Thyroid gland (tissue), 4 donors: ENCODE measurements around the gene RNF19B. TPM values are rescaled to one million over a fixed set of nuclear protein-coding genes. Genes with fewer than 3 reads are reported as not detected.

Experiments used
- DNase-seq, 2 donors: peaks; one replicate each; pipeline ENCODE4 v3.0.0-alpha.2; 2019
- H3K27ac ChIP-seq, 3 donors: fragments of 200-600 bp; sonication (generic); 1 replicate in 2 of 3; 2 replicates in 1 of 3; pipeline ENCODE4 v1.5.1; 2016 to 2019; ENCODE audit warnings: mild to moderate bottlenecking in 1 of 3, moderate library complexity in 1 of 3
- H3K27me3 ChIP-seq: fragments of 200-600 bp; sonication (generic); one replicate; pipeline ENCODE4 v1.5.1; 2019
- H3K36me3 ChIP-seq, 2 donors: fragments of 200-600 bp; sonication (generic); one replicate each; pipeline ENCODE4 v1.5.1; 2016 to 2019
- H3K4me1 ChIP-seq, 2 donors: fragments of 200-600 bp; sonication (generic); one replicate each; pipeline ENCODE4 v1.5.1; 2017 to 2019
- H3K4me3 ChIP-seq, 3 donors: fragments of 200-600 bp; sonication (generic); replicated peaks in 1 of 3; 1 replicate in 2 of 3; 2 replicates in 1 of 3; pipeline ENCODE4 v1.5.1; 2016; ENCODE audit warnings: mild to moderate bottlenecking in 1 of 3
- H3K9me3 ChIP-seq: fragments of 200-600 bp; sonication (generic); one replicate; pipeline ENCODE4 v1.5.1; 2017
- POLR2A ChIP-seq, 2 donors: fragments of 450-650 bp; IDR thresholded peaks; one replicate each; pipeline ENCODE4 v1.6.1; 2017; ENCODE audit warnings: antibody characterized with exemption in 2 of 2, mild to moderate bottlenecking in 2 of 2, moderate library complexity in 1 of 2
- WGBS, 2 donors: methylation state at CpG; one replicate each; pipeline ENCODE4 v1.1.5; 2017; 5-methylcytosine and 5-hydroxymethylcytosine counted together
- intact Hi-C: fragments of 100-400 bp; cut with DNase I; formaldehyde crosslinking; loops from one replicate; pipeline ENCODE4 v1.15.1; 2023
- total RNA-seq, 4 donors: library from RNA; depleted of rRNA; stranded (reverse); fragments of >200 nt; gene quantifications; one replicate each; pipeline ENCODE4 v1.2.3, GENCODE V29; 2016
- TF ChIP-seq, protein P1 (sequence below), 6 experiments: fragments of 200-600 bp in 3 of 6; fragments of 450-650 bp in 3 of 6; sonication (generic) in 3 of 6; IDR thresholded peaks; one replicate each; pipeline ENCODE4 v1.5.1; 2016 to 2019; ENCODE audit warnings: antibody characterized with exemption in 6 of 6, mild to moderate bottlenecking in 2 of 6, inconsistent platforms in 1 of 6, moderate library complexity in 1 of 6

RNF19B gene
- total RNA-seq, 4 donors from 2014 or later = 13.6 to 24.6 (median 22.4) TPM

DNA sequence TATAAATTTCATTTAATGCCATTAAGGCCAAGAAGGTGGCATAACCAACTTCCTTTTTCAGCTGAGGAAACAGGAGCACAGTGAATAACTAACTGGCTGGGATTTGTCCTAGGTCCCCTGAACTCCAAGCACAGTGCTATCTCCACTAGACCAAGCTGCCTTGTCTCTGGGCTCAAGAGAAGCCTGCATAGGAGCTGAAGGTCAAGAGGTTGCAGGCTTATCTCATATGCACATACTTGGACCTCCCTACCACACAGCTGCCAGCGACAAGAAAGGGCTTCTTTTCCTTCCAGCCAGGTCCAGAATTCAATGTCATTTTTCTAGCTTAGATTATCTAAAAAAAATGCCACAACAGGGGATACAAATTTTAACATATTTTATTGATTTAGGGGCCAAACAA is 45.0 kb upstream of the RNF19B start:
- Histone ChIP-seq H3K27ac (peak overlapping the region in 2 of 3 donors; percentile 9 to 80), H3K4me3 (no peak overlapping the region), H3K36me3 (peaks cover 14 to 29% of the 10 kb centered on the region in 2 donors), H3K4me1 (peaks cover 19 to 72% of the 10 kb centered on the region in 2 donors), H3K27me3 (no peaks in the 10 kb centered on the region), H3K9me3 (no peaks in the 10 kb centered on the region)
- TF ChIP-seq, protein P1, sequence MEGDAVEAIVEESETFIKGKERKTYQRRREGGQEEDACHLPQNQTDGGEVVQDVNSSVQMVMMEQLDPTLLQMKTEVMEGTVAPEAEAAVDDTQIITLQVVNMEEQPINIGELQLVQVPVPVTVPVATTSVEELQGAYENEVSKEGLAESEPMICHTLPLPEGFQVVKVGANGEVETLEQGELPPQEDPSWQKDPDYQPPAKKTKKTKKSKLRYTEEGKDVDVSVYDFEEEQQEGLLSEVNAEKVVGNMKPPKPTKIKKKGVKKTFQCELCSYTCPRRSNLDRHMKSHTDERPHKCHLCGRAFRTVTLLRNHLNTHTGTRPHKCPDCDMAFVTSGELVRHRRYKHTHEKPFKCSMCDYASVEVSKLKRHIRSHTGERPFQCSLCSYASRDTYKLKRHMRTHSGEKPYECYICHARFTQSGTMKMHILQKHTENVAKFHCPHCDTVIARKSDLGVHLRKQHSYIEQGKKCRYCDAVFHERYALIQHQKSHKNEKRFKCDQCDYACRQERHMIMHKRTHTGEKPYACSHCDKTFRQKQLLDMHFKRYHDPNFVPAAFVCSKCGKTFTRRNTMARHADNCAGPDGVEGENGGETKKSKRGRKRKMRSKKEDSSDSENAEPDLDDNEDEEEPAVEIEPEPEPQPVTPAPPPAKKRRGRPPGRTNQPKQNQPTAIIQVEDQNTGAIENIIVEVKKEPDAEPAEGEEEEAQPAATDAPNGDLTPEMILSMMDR (IDR thresholded peaks at IDR 0.05) = no peak
- TF ChIP-seq POLR2A (IDR thresholded peaks at IDR 0.05) = no peak
- intact Hi-C loops = no loop called here
- WGBS, 2 donors = 0 to 82% methylated on average over 1 of the region's 1 CpG
- DNase-seq = no peak

DNA sequence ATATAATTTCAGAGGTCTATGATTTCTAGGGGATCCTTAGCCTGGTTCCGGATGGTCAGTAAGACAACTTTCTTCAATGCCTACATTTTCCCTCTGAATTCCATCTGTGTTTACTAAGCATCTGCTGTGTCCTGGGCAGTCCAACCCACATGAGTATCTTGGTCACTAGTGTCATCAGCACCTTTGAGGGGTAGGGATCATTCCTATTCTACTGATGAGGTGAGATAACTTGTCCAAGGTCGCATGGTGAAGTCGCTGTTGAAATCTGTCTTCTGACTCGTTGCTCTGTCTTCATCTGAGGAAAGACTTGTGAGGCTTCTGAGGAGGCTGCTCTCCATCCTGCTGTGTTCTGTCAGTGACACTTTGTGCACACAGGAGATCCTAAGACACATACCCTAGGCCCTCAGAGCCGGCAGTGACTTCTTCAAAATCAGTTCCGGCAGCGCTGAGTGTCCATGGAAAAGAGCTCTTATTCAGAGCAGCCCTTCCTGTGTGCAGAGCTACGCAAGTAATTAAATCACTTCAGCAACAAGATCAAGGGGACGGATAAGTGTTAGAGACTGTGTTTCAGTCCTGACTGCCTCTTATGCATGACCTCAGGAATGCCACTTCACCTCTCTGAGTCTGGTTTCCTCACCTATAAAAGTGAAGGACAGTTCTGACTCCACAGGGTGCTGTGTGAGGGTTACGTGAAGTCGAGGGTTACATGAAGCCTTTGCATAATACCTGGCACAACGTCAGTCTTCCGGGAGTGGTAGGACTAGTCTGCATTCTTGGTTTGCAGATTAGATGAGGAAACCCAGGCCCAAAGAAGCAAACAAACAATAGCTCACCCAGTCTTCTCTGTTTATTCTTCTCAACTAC is 43.7 kb upstream of the RNF19B start:
- H3K4me3 ChIP-seq = no peak overlapping the region
- no peaks in the 10 kb centered on the region for H3K27me3 ChIP-seq
- H3K4me1 ChIP-seq = peaks cover 19 to 73% of the 10 kb centered on the region in 2 donors
- no peaks in the 10 kb centered on the region for H3K9me3 ChIP-seq
- peaks cover 9 to 20% of the 10 kb centered on the region in 2 donors for H3K36me3 ChIP-seq
- 75% methylated on average over 13 of the region's 13 CpGs for WGBS, 2 donors
- intact Hi-C loops = no loop called here
- TF ChIP-seq POLR2A (IDR thresholded peaks at IDR 0.05) = no peak
- TF ChIP-seq, protein P1 (IDR thresholded peaks at IDR 0.05) = no peak
- DNase-seq = no peak
- peak overlapping the region in 1 of 3 donors; percentile 80 for H3K27ac ChIP-seq

DNA sequence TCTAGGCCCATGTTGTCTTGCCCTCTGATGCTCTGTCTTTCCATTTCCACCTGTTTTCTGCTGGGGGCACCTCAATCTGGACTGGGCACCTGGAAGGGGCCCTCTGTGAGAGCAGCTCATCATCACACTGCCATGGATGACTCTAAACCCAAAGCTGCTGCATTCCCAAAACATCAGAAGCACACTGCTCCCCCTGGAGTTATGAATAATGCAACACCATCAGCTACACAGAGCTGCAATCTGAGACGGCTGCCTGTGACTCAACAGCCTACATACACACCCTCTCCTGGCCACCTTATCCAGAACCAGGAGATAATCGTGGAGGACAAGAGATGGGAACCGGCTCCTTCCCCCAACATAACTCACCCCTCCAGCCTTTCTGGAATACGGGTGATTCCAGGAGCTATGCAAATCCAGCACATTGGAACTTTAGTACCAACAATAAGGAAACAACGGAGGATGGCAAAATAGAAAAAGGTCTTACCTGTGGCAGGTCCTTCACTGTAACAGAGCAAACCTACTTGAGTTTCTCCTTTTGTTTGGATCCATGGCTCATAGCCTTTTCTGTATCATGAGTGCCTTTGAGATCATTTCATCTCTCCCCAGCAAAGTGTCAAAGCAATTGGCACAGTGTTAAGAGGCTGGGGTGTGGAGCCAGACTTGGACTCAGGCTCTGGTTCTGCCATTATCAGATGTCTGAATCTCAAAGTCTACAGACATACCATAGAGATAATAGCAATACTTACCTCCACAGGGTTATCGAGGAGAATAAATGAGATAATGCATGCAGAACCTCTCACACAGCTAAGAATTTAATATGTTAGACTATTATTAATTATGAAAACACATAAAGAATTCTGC is 42.8 kb upstream of the RNF19B start:
- Histone ChIP-seq H3K4me3 (no peak overlapping the region), H3K27me3 (no peaks in the 10 kb centered on the region), H3K36me3 (peaks cover under 1 to 13% of the 10 kb centered on the region in 2 donors), H3K9me3 (no peaks in the 10 kb centered on the region), H3K27ac (no peak overlapping the region), H3K4me1 (peaks cover 19 to 69% of the 10 kb centered on the region in 2 donors)
- 76 to 83% methylated on average over 6 of the region's 6 CpGs for WGBS, 2 donors
- TF ChIP-seq, protein P1 (IDR thresholded peaks at IDR 0.05) = peak in 2 of 6 experiments; percentile 8 to 27
- TF ChIP-seq POLR2A (IDR thresholded peaks at IDR 0.05) = no peak
- DNase-seq = no peak
- intact Hi-C loops = no loop called here

DNA sequence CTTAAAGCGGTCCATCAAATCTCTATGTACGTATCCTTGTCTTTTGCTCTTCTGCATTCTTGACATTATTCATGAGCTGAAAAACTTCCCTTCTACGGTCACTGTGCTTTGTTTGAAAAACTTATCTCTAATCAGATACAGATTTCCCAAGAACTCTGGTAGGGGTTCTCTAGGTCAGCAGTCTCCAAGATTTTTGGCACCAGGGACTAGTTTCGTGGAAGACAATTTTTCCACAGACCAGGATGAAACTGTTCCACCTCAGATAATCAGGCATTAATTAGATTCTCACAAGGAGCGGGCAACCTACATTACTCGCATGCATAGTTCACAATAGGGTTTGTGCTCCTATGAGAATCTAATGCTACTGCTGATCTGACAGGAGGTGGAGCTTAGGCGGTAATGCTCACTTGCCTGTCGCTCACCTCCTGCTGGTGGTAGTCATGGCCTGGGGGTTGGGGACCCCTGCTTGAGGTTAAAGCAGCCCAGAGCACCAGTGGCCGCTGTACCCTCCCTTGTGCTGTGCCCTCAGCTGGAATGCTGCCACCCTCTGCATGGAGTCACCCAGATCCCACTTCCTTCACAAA is 41.3 kb upstream of the RNF19B start:
- Histone ChIP-seq H3K36me3 (peaks cover 0 to 13% of the 10 kb centered on the region in 2 donors), H3K4me1 (peaks cover 13 to 65% of the 10 kb centered on the region in 2 donors), H3K27me3 (no peaks in the 10 kb centered on the region), H3K4me3 (no peak overlapping the region), H3K27ac (no peak overlapping the region), H3K9me3 (no peaks in the 10 kb centered on the region)
- 80 to 84% methylated on average over 7 to 9 of the region's 9 CpGs for WGBS, 2 donors
- no peak for DNase-seq
- intact Hi-C loops = no loop called here
- TF ChIP-seq POLR2A (IDR thresholded peaks at IDR 0.05) = no peak
- TF ChIP-seq, protein P1 (IDR thresholded peaks at IDR 0.05) = no peak
